ENCODE measurements around the gene UBLCP1.
"Not testable (repeated sequence)": the region's sequence is repeated elsewhere in the genome, so short reads cannot be mapped to it uniquely, and the experiment has no call there.

Gene UBLCP1

GRCh38 chr5:159274676-159275075, 11.6 kb downstream of the UBLCP1 start:
- H3K27ac ChIP-seq (ENCODE audit: low read depth, low read length) = no peak overlapping the region
- peaks cover 88% of the 10 kb centered on the region for H3K36me3 ChIP-seq (ENCODE audit: control insufficient read depth, insufficient read depth, low read length)
- H3K9me3 ChIP-seq (ENCODE audit: control insufficient read depth, insufficient read depth, low read length) = no peaks in the 10 kb centered on the region
- H3K27me3 ChIP-seq (ENCODE audit: control insufficient read depth, insufficient read depth, low read length) = no peaks in the 10 kb centered on the region
- H3K9ac ChIP-seq (ENCODE audit: low read depth, low read length) = no peak overlapping the region
- no peaks in the 10 kb centered on the region for H3K4me1 ChIP-seq (ENCODE audit: control insufficient read depth, insufficient read depth, low read length)
- H3K4me3 ChIP-seq (ENCODE audit: low read depth, low read length) = no peak overlapping the region

- H3K27ac ChIP-seq (ENCODE audit: low read depth, low read length) = no peak overlapping the region
Observed at GRCh38 chr5:159286420-159287035, 23.4 kb downstream of the UBLCP1 start.

GRCh38 chr5:159290741-159291140, 27.7 kb downstream of the UBLCP1 start:
- Histone ChIP-seq H3K27me3 (ENCODE audit: control insufficient read depth, insufficient read depth, low read length) (no peaks in the 10 kb centered on the region), H3K4me3 (ENCODE audit: low read depth, low read length) (no peak overlapping the region), H3K9me3 (ENCODE audit: control insufficient read depth, insufficient read depth, low read length) (no peaks in the 10 kb centered on the region), H3K4me1 (ENCODE audit: control insufficient read depth, insufficient read depth, low read length) (no peaks in the 10 kb centered on the region), H3K9ac (ENCODE audit: low read depth, low read length) (no peak overlapping the region), H3K36me3 (ENCODE audit: control insufficient read depth, insufficient read depth, low read length) (peaks cover 3% of the 10 kb centered on the region), H3K27ac (ENCODE audit: low read depth, low read length) (no peak overlapping the region)

More at GRCh38 chr5:159286420-159287035, 23.4 kb downstream of the UBLCP1 start:
- Histone ChIP-seq H3K4me3 (ENCODE audit: low read depth, low read length) (no peak overlapping the region), H3K4me1 (ENCODE audit: control insufficient read depth, insufficient read depth, low read length) (no peaks in the 10 kb centered on the region), H3K27me3 (ENCODE audit: control insufficient read depth, insufficient read depth, low read length) (no peaks in the 10 kb centered on the region), H3K36me3 (ENCODE audit: control insufficient read depth, insufficient read depth, low read length) (peaks cover 30% of the 10 kb centered on the region), H3K9ac (ENCODE audit: low read depth, low read length) (no peak overlapping the region), H3K9me3 (ENCODE audit: control insufficient read depth, insufficient read depth, low read length) (no peaks in the 10 kb centered on the region)

- Histone ChIP-seq H3K27me3 (ENCODE audit: control insufficient read depth, insufficient read depth, low read length) (no peaks in the 10 kb centered on the region), H3K36me3 (ENCODE audit: control insufficient read depth, insufficient read depth, low read length) (no peaks in the 10 kb centered on the region), H3K9me3 (ENCODE audit: control insufficient read depth, insufficient read depth, low read length) (no peaks in the 10 kb centered on the region; the same call in 1 of the 2 replicates)
Observed at GRCh38 chr5:159294921-159295320, 31.8 kb downstream of the UBLCP1 start.

GRCh38 chr5:159297300-159297699, 34.2 kb downstream of the UBLCP1 start:
- not testable (repeated sequence) for H3K9ac ChIP-seq (ENCODE audit: low read depth, low read length); H3K27ac ChIP-seq (ENCODE audit: low read depth, low read length); H3K36me3 ChIP-seq (ENCODE audit: control insufficient read depth, insufficient read depth, low read length); H3K4me3 ChIP-seq (ENCODE audit: low read depth, low read length); H3K27me3 ChIP-seq (ENCODE audit: control insufficient read depth, insufficient read depth, low read length); H3K4me1 ChIP-seq (ENCODE audit: control insufficient read depth, insufficient read depth, low read length); H3K9me3 ChIP-seq (ENCODE audit: control insufficient read depth, insufficient read depth, low read length)

More at GRCh38 chr5:159294921-159295320, 31.8 kb downstream of the UBLCP1 start:
- Histone ChIP-seq H3K4me1 (ENCODE audit: control insufficient read depth, insufficient read depth, low read length) (no peaks in the 10 kb centered on the region), H3K9ac (ENCODE audit: low read depth, low read length) (no peak overlapping the region), H3K4me3 (ENCODE audit: low read depth, low read length) (no peak overlapping the region), H3K27ac (ENCODE audit: low read depth, low read length) (no peak overlapping the region)

- no peak overlapping the region for H3K27ac ChIP-seq (ENCODE audit: low read depth, low read length)
- H3K9me3 ChIP-seq (ENCODE audit: control insufficient read depth, insufficient read depth, low read length) = peaks cover 13% of the 10 kb centered on the region
- no peak overlapping the region for H3K9ac ChIP-seq (ENCODE audit: low read depth, low read length)
- no peaks in the 10 kb centered on the region for H3K27me3 ChIP-seq (ENCODE audit: control insufficient read depth, insufficient read depth, low read length)
- H3K4me3 ChIP-seq (ENCODE audit: low read depth, low read length) = no peak overlapping the region
- H3K4me1 ChIP-seq (ENCODE audit: control insufficient read depth, insufficient read depth, low read length) = no peaks in the 10 kb centered on the region
- no peaks in the 10 kb centered on the region for H3K36me3 ChIP-seq (ENCODE audit: control insufficient read depth, insufficient read depth, low read length)
Observed at GRCh38 chr5:159301466-159301865, 38.4 kb downstream of the UBLCP1 start.

- not testable (repeated sequence) for H3K4me3 ChIP-seq (ENCODE audit: low read depth, low read length); H3K9ac ChIP-seq (ENCODE audit: low read depth, low read length); H3K36me3 ChIP-seq (ENCODE audit: control insufficient read depth, insufficient read depth, low read length); H3K27me3 ChIP-seq (ENCODE audit: control insufficient read depth, insufficient read depth, low read length); H3K27ac ChIP-seq (ENCODE audit: low read depth, low read length); H3K4me1 ChIP-seq (ENCODE audit: control insufficient read depth, insufficient read depth, low read length)
- peaks cover 13% of the 10 kb centered on the region for H3K9me3 ChIP-seq (ENCODE audit: control insufficient read depth, insufficient read depth, low read length)
Observed at GRCh38 chr5:159301929-159302860, 39.1 kb downstream of the UBLCP1 start.

GRCh38 chr5:159303286-159303685, 40.2 kb downstream of the UBLCP1 start:
- no peaks in the 10 kb centered on the region for H3K27me3 ChIP-seq (ENCODE audit: control insufficient read depth, insufficient read depth, low read length)
- H3K9me3 ChIP-seq (ENCODE audit: control insufficient read depth, insufficient read depth, low read length) = peaks cover 13% of the 10 kb centered on the region
- H3K4me1 ChIP-seq (ENCODE audit: control insufficient read depth, insufficient read depth, low read length) = no peaks in the 10 kb centered on the region
- H3K4me3 ChIP-seq (ENCODE audit: low read depth, low read length) = no peak overlapping the region
- H3K27ac ChIP-seq (ENCODE audit: low read depth, low read length) = no peak overlapping the region
- H3K9ac ChIP-seq (ENCODE audit: low read depth, low read length) = no peak overlapping the region
- no peaks in the 10 kb centered on the region for H3K36me3 ChIP-seq (ENCODE audit: control insufficient read depth, insufficient read depth, low read length)

- H3K36me3 ChIP-seq (ENCODE audit: control insufficient read depth, insufficient read depth, low read length) = no peaks in the 10 kb centered on the region
- no peak overlapping the region for H3K27ac ChIP-seq (ENCODE audit: low read depth, low read length)
- H3K27me3 ChIP-seq (ENCODE audit: control insufficient read depth, insufficient read depth, low read length) = peaks cover 15% of the 10 kb centered on the region
- H3K4me3 ChIP-seq (ENCODE audit: low read depth, low read length) = no peak overlapping the region
- no peak overlapping the region for H3K9ac ChIP-seq (ENCODE audit: low read depth, low read length)
- H3K9me3 ChIP-seq (ENCODE audit: control insufficient read depth, insufficient read depth, low read length) = peaks cover 13% of the 10 kb centered on the region
- 0 out of 2 replicates have a peak, but pooled peaks cover under 1% of the 10 kb centered on the region for H3K4me1 ChIP-seq (ENCODE audit: control insufficient read depth, insufficient read depth, low read length)
Observed at GRCh38 chr5:159304961-159305595, 42.0 kb downstream of the UBLCP1 start.

GRCh38 chr5:159309689-159310433, 46.8 kb downstream of the UBLCP1 start:
- Histone ChIP-seq H3K27ac (ENCODE audit: low read depth, low read length) (no peak overlapping the region), H3K9me3 (ENCODE audit: control insufficient read depth, insufficient read depth, low read length) (no peaks in the 10 kb centered on the region), H3K27me3 (ENCODE audit: control insufficient read depth, insufficient read depth, low read length) (peaks cover 36% of the 10 kb centered on the region), H3K4me3 (ENCODE audit: low read depth, low read length) (peak overlapping the region; percentile 42; the same call in 1 of the 2 replicates), H3K4me1 (ENCODE audit: control insufficient read depth, insufficient read depth, low read length) (peaks cover 11% of the 10 kb centered on the region; the same call in 1 of the 2 replicates), H3K36me3 (ENCODE audit: control insufficient read depth, insufficient read depth, low read length) (no peaks in the 10 kb centered on the region), H3K9ac (ENCODE audit: low read depth, low read length) (0 out of 2 replicates have a peak overlapping the region, but pooled peaks have one; percentile 28)

Measured in HUES48 (cell line).